Colonic mucosa (tissue), 4 donors: ENCODE results near the gene BLCAP. TPM values are rescaled to one million over a fixed set of nuclear protein-coding genes. Genes with fewer than 3 reads are reported as not detected.
"Not testable (repeated sequence)": the region's sequence is repeated elsewhere in the genome, so short reads cannot be mapped to it uniquely, and the experiment has no call there.

Experiments used
- DNase-seq: peaks from one replicate; pipeline ENCODE4 v3.0.0-alpha.2; 2020
- H3K27ac ChIP-seq: fragments of 200-600 bp; one replicate; pipeline ENCODE4 v1.8.0; 2021
- H3K27me3 ChIP-seq: fragments of 200-600 bp; one replicate; pipeline ENCODE4 v1.8.0; 2021
- H3K36me3 ChIP-seq: fragments of 200-600 bp; one replicate; pipeline ENCODE4 v1.8.0; 2021
- H3K4me1 ChIP-seq: fragments of 200-600 bp; one replicate; pipeline ENCODE4 v1.8.0; 2021; ENCODE audit warnings: mild to moderate bottlenecking
- H3K4me3 ChIP-seq: fragments of 200-600 bp; one replicate; pipeline ENCODE4 v1.8.0; 2021
- H3K9ac ChIP-seq, 2 donors: one replicate each; pipeline ENCODE4 v1.7.0; 2013; ENCODE audit warnings: control low read depth in 2 of 2, low read depth in 2 of 2, low read length in 2 of 2
- H3K9me3 ChIP-seq: fragments of 200-600 bp; one replicate; pipeline ENCODE4 v1.8.0; 2021
- CTCF ChIP-seq: fragments of 200-600 bp; IDR thresholded peaks from one replicate; pipeline ENCODE4 v1.8.0; 2022; ENCODE audit warnings: antibody characterized with exemption, mild to moderate bottlenecking
- intact Hi-C: fragments of 100-400 bp; cut with DNase I; formaldehyde crosslinking; loops from one replicate; pipeline ENCODE4 v1.14.1; 2022
- total RNA-seq, 2 donors: library from RNA; stranded (reverse); fragmentation: NEBNext Ultra II Directional in 1 of 2; extraction: Animal tissue kit (Norgen Biotek cat#: 25700) in 1 of 2; gene quantifications; one replicate each; pipeline ENCODE4 v1.2.1, GENCODE V29; 2021
- donor health status: healthy.
- donor health status: DM: no; HTN: no; CAD: no.
- donor health status: DM: no; HTN: no; CAD: no.

The BLCAP gene
- total RNA-seq, 2 donors from 2014 or later, result 87.2 to 103 TPM

- TF ChIP-seq CTCF, result no peak
- no peaks in the 10 kb centered on the region for H3K9me3 ChIP-seq
- intact Hi-C loops, result no loop called here
- no peaks in the 10 kb centered on the region for H3K27me3 ChIP-seq
- no peaks in the 10 kb centered on the region for H3K36me3 ChIP-seq
- no peak overlapping the region for H3K27ac ChIP-seq
- no peak overlapping the region for H3K4me3 ChIP-seq
- no peak for DNase-seq
- no peaks in the 10 kb centered on the region for H3K4me1 ChIP-seq
- H3K9ac ChIP-seq, result no peak overlapping the region
Observed at GRCh38 chr20:37474386-37474785, 53.3 kb downstream of the BLCAP start.

DNA sequence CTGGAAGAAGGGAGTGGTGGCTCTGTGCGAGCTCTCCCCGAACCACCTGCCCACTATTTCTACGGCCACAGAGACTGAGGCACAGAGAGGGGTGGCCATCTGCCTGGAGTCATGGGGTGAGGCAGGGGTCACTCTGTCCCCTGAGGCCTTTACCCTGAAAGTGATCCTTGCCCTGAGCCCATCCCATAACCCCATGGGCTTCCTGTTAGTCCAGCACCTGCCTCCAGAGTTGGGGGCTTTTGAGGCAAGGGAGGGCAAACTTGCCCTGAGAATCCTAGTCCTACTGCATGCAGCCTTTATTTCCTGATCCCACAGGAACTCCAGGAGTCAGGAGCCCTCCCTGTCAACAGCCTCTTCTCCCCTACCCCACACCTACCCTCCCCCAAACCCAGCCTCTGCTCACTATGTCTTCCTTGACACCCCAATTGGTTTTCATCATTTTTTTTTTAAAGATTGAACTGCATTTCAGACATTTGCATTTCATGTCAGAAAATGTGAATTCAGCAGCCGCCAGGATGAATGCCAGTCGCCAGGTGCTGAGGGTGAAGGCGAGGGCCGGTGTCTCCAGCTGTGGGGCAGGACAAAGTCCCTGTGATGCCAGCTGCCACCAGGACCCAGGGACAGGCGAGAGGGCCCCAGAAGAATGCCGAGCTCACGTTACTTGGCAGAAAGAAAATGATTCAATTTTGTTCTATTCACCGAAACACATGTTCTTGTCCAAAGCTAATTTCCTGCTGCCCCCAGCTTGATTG is 54.3 kb downstream of the BLCAP start:
- no peaks in the 10 kb centered on the region for H3K9me3 ChIP-seq
- DNase-seq, result no peak
- H3K9ac ChIP-seq, result no peak overlapping the region
- H3K4me3 ChIP-seq, result no peak overlapping the region
- H3K27ac ChIP-seq, result no peak overlapping the region
- H3K36me3 ChIP-seq, result no peaks in the 10 kb centered on the region
- no peaks in the 10 kb centered on the region for H3K27me3 ChIP-seq
- H3K4me1 ChIP-seq, result no peaks in the 10 kb centered on the region
- intact Hi-C loops, result no loop called here
- no peak for TF ChIP-seq CTCF

- H3K4me3 ChIP-seq, H3K9ac ChIP-seq, H3K36me3 ChIP-seq, H3K4me1 ChIP-seq, DNase-seq, H3K27me3 ChIP-seq, intact Hi-C loops, H3K27ac ChIP-seq, H3K9me3 ChIP-seq: not testable (repeated sequence)
Observed at GRCh38 chr20:37472435-37472834, 55.2 kb downstream of the BLCAP start.

- no peak for DNase-seq
- H3K9ac ChIP-seq, result no peak overlapping the region
- no peaks in the 10 kb centered on the region for H3K27me3 ChIP-seq
- H3K36me3 ChIP-seq, result no peaks in the 10 kb centered on the region
- intact Hi-C loops, result no loop called here
- no peak overlapping the region for H3K4me3 ChIP-seq
- H3K4me1 ChIP-seq, result no peaks in the 10 kb centered on the region
- no peaks in the 10 kb centered on the region for H3K9me3 ChIP-seq
- no peak for TF ChIP-seq CTCF
- no peak overlapping the region for H3K27ac ChIP-seq
Observed at GRCh38 chr20:37471741-37472235, 55.9 kb downstream of the BLCAP start.

GRCh38 chr20:37470190-37470589 is 57.5 kb downstream of the BLCAP start:
- H3K36me3 ChIP-seq, H3K4me1 ChIP-seq, H3K27me3 ChIP-seq, H3K4me3 ChIP-seq, DNase-seq, intact Hi-C loops, H3K27ac ChIP-seq, H3K9ac ChIP-seq, H3K9me3 ChIP-seq: not testable (repeated sequence)

GRCh38 chr20:37469531-37469930 is 58.1 kb downstream of the BLCAP start:
- H3K27ac ChIP-seq, result no peak overlapping the region
- H3K36me3 ChIP-seq, result no peaks in the 10 kb centered on the region
- no peak for DNase-seq
- no peaks in the 10 kb centered on the region for H3K27me3 ChIP-seq
- TF ChIP-seq CTCF, result no peak
- H3K9ac ChIP-seq, result no peak overlapping the region
- no peak overlapping the region for H3K4me3 ChIP-seq
- no peaks in the 10 kb centered on the region for H3K9me3 ChIP-seq
- H3K4me1 ChIP-seq, result no peaks in the 10 kb centered on the region
- intact Hi-C loops, result no loop called here
